GM06990 (cell line): Measurements from ENCODE around the gene FCGR1A.
"Not testable (repeated sequence)": the region's sequence is repeated elsewhere in the genome, so short reads cannot be mapped to it uniquely, and the experiment has no call there.

ENCODE experiments used
- DNase-seq: peaks from one replicate; pipeline ENCODE4 v3.0.0-alpha.2; 2011; ENCODE audit not compliant: insufficient read length; ENCODE audit errors: extremely low read depth
- H3K27me3 ChIP-seq: replicated peaks from 2 replicates; pipeline ENCODE4 v1.6.0; 2011; ENCODE audit warnings: low read length; ENCODE audit not compliant: control insufficient read depth, insufficient read depth
- H3K36me3 ChIP-seq: 2 replicates; pipeline ENCODE4 v1.5.1; 2011; ENCODE audit warnings: low read length; ENCODE audit not compliant: control insufficient read depth, insufficient read depth
- H3K4me3 ChIP-seq: replicated peaks from 2 replicates; pipeline ENCODE4 v1.5.1; 2011; ENCODE audit warnings: low read depth, mild to moderate bottlenecking, control low read depth, low read length

FCGR1A gene

GRCh38 chr1:149831764-149832315 is 49.3 kb downstream of the FCGR1A start:
- not testable (repeated sequence) for H3K4me3 ChIP-seq, H3K36me3 ChIP-seq, DNase-seq, H3K27me3 ChIP-seq

GRCh38 chr1:149832316-149833126 is 50.0 kb downstream of the FCGR1A start:
- H3K4me3 ChIP-seq, H3K27me3 ChIP-seq, DNase-seq, H3K36me3 ChIP-seq: not testable (repeated sequence)

GRCh38 chr1:149833144-149833543 is 50.6 kb downstream of the FCGR1A start:
- not testable (repeated sequence) for H3K27me3 ChIP-seq, DNase-seq, H3K4me3 ChIP-seq, H3K36me3 ChIP-seq

- H3K27me3 ChIP-seq, DNase-seq, H3K4me3 ChIP-seq, H3K36me3 ChIP-seq: not testable (repeated sequence)
These were observed 58.7 kb downstream of the FCGR1A start for GRCh38 chr1:149841149-149841548.
